HG03442 (cell line): ENCODE results near the gene MAD2L2.

Source experiments
- ATAC-seq: cut with Tn5 transposase; IDR thresholded peaks from one replicate; pipeline ENCODE4 v1.9.1; 2021; ENCODE audit warnings: mild to moderate bottlenecking, moderate library complexity; ENCODE audit not compliant: unreplicated experiment

Gene MAD2L2

GRCh38 chr1:11638121-11638520, 42.8 kb downstream of the MAD2L2 start:
- no peak for ATAC-seq

GRCh38 chr1:11634365-11635192, 46.4 kb downstream of the MAD2L2 start:
- no peak for ATAC-seq

- ATAC-seq = no peak
These were observed 51.5 kb downstream of the MAD2L2 start for GRCh38 chr1:11629184-11630016.

GRCh38 chr1:11628767-11629166, 52.2 kb downstream of the MAD2L2 start:
- no peak for ATAC-seq

GRCh38 chr1:11626551-11626950, 54.4 kb downstream of the MAD2L2 start:
- no peak for ATAC-seq
